SK-N-SH (cell line): Measurements from ENCODE around the gene H1-8. TPM values are rescaled to one million over a fixed set of nuclear protein-coding genes. Genes with fewer than 3 reads are reported as not detected.

ENCODE experiments used
- CTCF ChIA-PET: fragments of 300-600, 350-600 bp; formaldehyde crosslinking; extraction: SDS; loops from one replicate; lab custom pipeline; 2021; lab: Yijun Ruan, JAX
- POLR2A ChIA-PET: fragments of 350-600 bp; sonication (Branson Sonifier 250); formaldehyde crosslinking; extraction: SDS; loops from one replicate; lab custom pipeline; 2020; ENCODE audit warnings: antibody characterized with exemption, inconsistent platforms; lab: Yijun Ruan, JAX
- DNase-seq: peaks from one replicate; pipeline ENCODE4 v3.0.0; 2012
- H2AFZ ChIP-seq: fragments of 200-600 bp; sonication (generic); 2 replicates; pipeline ENCODE4 v1.8.1; 2016; ENCODE audit warnings: antibody characterized with exemption, mild to moderate bottlenecking, low read depth
- H3F3A ChIP-seq: fragments of 200-600 bp; sonication (generic); replicated peaks from 2 replicates; pipeline ENCODE3; 2016; ENCODE audit warnings: antibody characterized with exemption, mild to moderate bottlenecking; ENCODE audit not compliant: insufficient read depth
- H3K27ac ChIP-seq, 2 experiments: fragments of 200-500 bp in 1 of 2; fragments of 200-600 bp in 1 of 2; sonication (Bioruptor generic) in 1 of 2; sonication (generic), shearing (Covaris generic) in 1 of 2; 2 replicates each; pipeline versions ENCODE4 v1.5.1 to v1.6.1; 2014 to 2016; ENCODE audit warnings: low read depth in 2 of 2, inconsistent platforms in 1 of 2, low read length in 1 of 2, mild to moderate bottlenecking in 1 of 2, mixed read lengths in 1 of 2
- H3K27me3 ChIP-seq: fragments of 200-600 bp; sonication (generic), shearing (Covaris generic); 2 replicates; pipeline ENCODE4 v1.6.1; 2016; ENCODE audit warnings: mixed run types; ENCODE audit not compliant: insufficient read depth
- H3K36me3 ChIP-seq, 2 experiments: fragments of 200-500 bp in 1 of 2; fragments of 200-600 bp in 1 of 2; sonication (Bioruptor generic) in 1 of 2; sonication (generic) in 1 of 2; replicated peaks in 1 of 2; 2 replicates each; pipeline versions ENCODE3 to v1.5.1; 2014 to 2016; ENCODE audit warnings: low read length in 1 of 2, mild to moderate bottlenecking in 1 of 2; ENCODE audit not compliant: insufficient read depth in 2 of 2, control insufficient read depth in 1 of 2
- H3K4me1 ChIP-seq, 2 experiments: fragments of 200-500 bp in 1 of 2; fragments of 200-600 bp in 1 of 2; sonication (Bioruptor generic) in 1 of 2; sonication (generic), shearing (Covaris generic) in 1 of 2; 2 replicates each; pipeline versions ENCODE4 v1.5.1 to v1.6.1; 2014 to 2016; ENCODE audit warnings: low read depth in 1 of 2, low read length in 1 of 2, mixed run types in 1 of 2; ENCODE audit not compliant: insufficient read depth in 2 of 2, control insufficient read depth in 1 of 2
- H3K4me2 ChIP-seq: fragments of 200-600 bp; sonication (generic), shearing (Covaris generic); 2 replicates; pipeline ENCODE4 v1.6.1; 2017; ENCODE audit warnings: mixed run types
- H3K4me3 ChIP-seq, 2 experiments: fragments of 200-500 bp in 1 of 2; fragments of 200-600 bp in 1 of 2; sonication (Bioruptor generic) in 1 of 2; sonication (generic), shearing (Covaris generic) in 1 of 2; 2 replicates each; pipeline versions ENCODE4 v1.5.1 to v1.8.1; 2014 to 2016; ENCODE audit warnings: low read depth in 2 of 2, inconsistent platforms in 1 of 2, low read length in 1 of 2, mild to moderate bottlenecking in 1 of 2, mixed read lengths in 1 of 2, moderate library complexity in 1 of 2
- H3K79me2 ChIP-seq: fragments of 200-600 bp; sonication (generic); 2 replicates; pipeline ENCODE4 v1.8.1; 2017; ENCODE audit warnings: mild to moderate bottlenecking; ENCODE audit not compliant: insufficient read depth
- H3K9ac ChIP-seq: fragments of 200-600 bp; sonication (generic); 2 replicates; pipeline ENCODE4 v1.6.1; 2017; ENCODE audit warnings: mixed run types
- H3K9me2 ChIP-seq: fragments of 200-600 bp; sonication (generic); 2 replicates; pipeline ENCODE4 v1.6.1; 2017; ENCODE audit warnings: mixed run types
- H3K9me3 ChIP-seq: fragments of 200-600 bp; sonication (generic); 2 replicates; pipeline ENCODE4 v1.6.1; 2017; ENCODE audit warnings: mixed run types, mild to moderate bottlenecking, moderate library complexity
- H4K20me1 ChIP-seq: fragments of 200-600 bp; sonication (generic); 2 replicates; pipeline ENCODE4 v1.6.1; 2017; ENCODE audit warnings: mild to moderate bottlenecking, mixed run types; ENCODE audit not compliant: insufficient read depth
- ELF1 ChIP-seq: IDR thresholded peaks from 2 replicates; pipeline ENCODE4 v1.4.0; 2012
- EP300 ChIP-seq, 2 experiments: IDR thresholded peaks; 2 replicates each; pipeline versions ENCODE4 v1.4.0 to v1.6.1; 2012; ENCODE audit warnings: borderline replicate concordance in 1 of 2, low read depth in 1 of 2, low read length in 1 of 2
- FOSL2 ChIP-seq: IDR thresholded peaks from 2 replicates; pipeline ENCODE4 v1.4.0; 2012; ENCODE audit warnings: low read depth, mild to moderate bottlenecking, moderate library complexity, borderline replicate concordance
- JUND ChIP-seq: IDR thresholded peaks from 2 replicates; pipeline ENCODE4 v1.4.0; 2012
- MEF2A ChIP-seq: IDR thresholded peaks from 2 replicates; pipeline ENCODE4 v1.4.0; 2012; ENCODE audit warnings: low read depth, borderline replicate concordance
- MXI1 ChIP-seq: IDR thresholded peaks from 2 replicates; pipeline ENCODE4 v1.6.1; 2012; ENCODE audit warnings: mild to moderate bottlenecking, low read depth, low read length, improper control_type of control experiment
- NFIC ChIP-seq: IDR thresholded peaks from 2 replicates; pipeline ENCODE4 v1.4.0; 2012; ENCODE audit warnings: borderline replicate concordance
- NRF1 ChIP-seq: IDR thresholded peaks from 2 replicates; pipeline ENCODE4 v1.6.1; 2012; ENCODE audit warnings: low read depth, mild to moderate bottlenecking, low read length
- RAD21 ChIP-seq: IDR thresholded peaks from 2 replicates; pipeline ENCODE4 v1.6.1; 2012; ENCODE audit warnings: mild to moderate bottlenecking, low read length
- RCOR1 ChIP-seq: fragments of 150-350 bp; IDR thresholded peaks from 2 replicates; pipeline ENCODE4 v1.6.1; 2017; ENCODE audit warnings: antibody characterized with exemption, low read length
- RFX5 ChIP-seq: IDR thresholded peaks from 2 replicates; pipeline ENCODE4 v1.6.1; 2012; ENCODE audit warnings: mild to moderate bottlenecking, improper control_type of control experiment, low read length
- RXRA ChIP-seq: IDR thresholded peaks from 2 replicates; pipeline ENCODE4 v1.4.0; 2012; ENCODE audit warnings: low read depth, mild to moderate bottlenecking, borderline replicate concordance
- SIN3A ChIP-seq: IDR thresholded peaks from 2 replicates; pipeline ENCODE4 v1.6.1; 2012; ENCODE audit warnings: low read depth, mild to moderate bottlenecking, low read length, moderate library complexity, borderline replicate concordance
- SMC3 ChIP-seq: IDR thresholded peaks from 2 replicates; pipeline ENCODE4 v1.6.1; 2012; ENCODE audit warnings: low read depth, low read length, improper control_type of control experiment
- TAF1 ChIP-seq: IDR thresholded peaks from 2 replicates; pipeline ENCODE4 v1.6.1; 2012; ENCODE audit warnings: low read depth, mild to moderate bottlenecking, low read length, moderate library complexity, borderline replicate concordance
- TEAD4 ChIP-seq: IDR thresholded peaks from 2 replicates; pipeline ENCODE4 v1.4.0; 2012; ENCODE audit warnings: mild to moderate bottlenecking, borderline replicate concordance; ENCODE audit not compliant: insufficient read depth
- YY1 ChIP-seq: IDR thresholded peaks from 2 replicates; pipeline ENCODE4 v1.4.0; 2012; ENCODE audit warnings: low read depth, mild to moderate bottlenecking
- WGBS: methylation state at CpG from one replicate; pipeline ENCODE4 v1.1.6; 2017; ENCODE audit warnings: low lambda C conversion rate; 5-methylcytosine and 5-hydroxymethylcytosine counted together
- polyA plus RNA-seq, 3 experiments: library from polyadenylated mRNA; depleted of rRNA; stranded (reverse); fragments of >200 nt; gene quantifications; 2 replicates each; pipeline ENCODE4 v1.2.3, GENCODE V29; 2012
- TF ChIP-seq, protein P1 (sequence below): fragments of 150-350 bp; IDR thresholded peaks from 2 replicates; pipeline ENCODE4 v1.6.1; 2016; ENCODE audit warnings: mild to moderate bottlenecking, low read depth, low read length
- TF ChIP-seq, protein P2 (sequence below): IDR thresholded peaks from 2 replicates; pipeline ENCODE4 v1.4.0; 2012; ENCODE audit warnings: low read depth, borderline replicate concordance
- TF ChIP-seq, protein P3 (sequence below): fragments of 150-350 bp; IDR thresholded peaks from 2 replicates; pipeline ENCODE4 v1.6.1; 2017; ENCODE audit warnings: antibody characterized with exemption, low read length, low read depth, borderline replicate concordance

H1-8 gene
- polyA plus RNA-seq, 1 of the 3 experiments (the other 2 are of a cell fraction): not detected

DNA sequence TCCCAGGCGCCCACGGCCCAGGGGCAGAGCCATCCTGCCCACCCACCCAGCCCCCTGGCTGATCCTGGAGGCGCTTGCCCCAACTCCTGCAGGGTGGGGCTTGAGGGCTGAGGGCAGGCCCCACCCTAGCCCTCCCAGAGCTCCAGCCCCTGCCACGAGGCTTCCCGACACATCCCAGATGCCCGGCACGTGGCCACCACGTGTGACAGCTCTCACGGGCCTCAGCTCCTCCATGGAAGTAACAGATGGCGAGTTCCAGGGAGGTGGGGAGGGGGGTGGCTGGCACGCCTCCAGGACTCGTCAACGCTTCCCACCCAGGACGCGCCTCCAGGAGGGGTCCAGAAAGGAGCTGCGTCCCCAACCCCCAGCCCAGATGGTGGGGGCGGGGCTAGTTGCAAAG is 34.4 kb downstream of the H1-8 start:
- Histone ChIP-seq H3K27me3 (no peaks in the 10 kb centered on the region), H3K9me2 (no peaks in the 10 kb centered on the region), H3K4me2 (no peak overlapping the region), H3K36me3 (no peaks in the 10 kb centered on the region), H2AFZ (no peak overlapping the region), H3K79me2 (no peaks in the 10 kb centered on the region), H3K4me3 (no peak overlapping the region), H3K9me3 (no peaks in the 10 kb centered on the region), H3K9ac (no peak overlapping the region), H3K27ac (no peak overlapping the region; a peak in 1 of 4 replicates), H3F3A (no peaks in the 10 kb centered on the region), H4K20me1 (no peaks in the 10 kb centered on the region), H3K4me1 (peaks cover 0 to 10% of the 10 kb centered on the region in 2 experiments; a peak in 1 of 4 replicates)
- DNase-seq: peak; percentile 77
- 72% methylated on average over 12 of the region's 17 CpGs for WGBS
- ChIA-PET CTCF (interaction anchor here (0.9 to 1.2 kb wide), 2 partner anchors 11 to 71 kb away, joined by 3 read pairs; no protein-coding TSS in a partner anchor), POLR2A (no interaction called here)
- TF ChIP-seq ELF1: no peak
- TF ChIP-seq, protein P1, sequence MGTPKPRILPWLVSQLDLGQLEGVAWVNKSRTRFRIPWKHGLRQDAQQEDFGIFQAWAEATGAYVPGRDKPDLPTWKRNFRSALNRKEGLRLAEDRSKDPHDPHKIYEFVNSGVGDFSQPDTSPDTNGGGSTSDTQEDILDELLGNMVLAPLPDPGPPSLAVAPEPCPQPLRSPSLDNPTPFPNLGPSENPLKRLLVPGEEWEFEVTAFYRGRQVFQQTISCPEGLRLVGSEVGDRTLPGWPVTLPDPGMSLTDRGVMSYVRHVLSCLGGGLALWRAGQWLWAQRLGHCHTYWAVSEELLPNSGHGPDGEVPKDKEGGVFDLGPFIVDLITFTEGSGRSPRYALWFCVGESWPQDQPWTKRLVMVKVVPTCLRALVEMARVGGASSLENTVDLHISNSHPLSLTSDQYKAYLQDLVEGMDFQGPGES: no peak
- no peak for TF ChIP-seq YY1
- TF ChIP-seq, protein P2, sequence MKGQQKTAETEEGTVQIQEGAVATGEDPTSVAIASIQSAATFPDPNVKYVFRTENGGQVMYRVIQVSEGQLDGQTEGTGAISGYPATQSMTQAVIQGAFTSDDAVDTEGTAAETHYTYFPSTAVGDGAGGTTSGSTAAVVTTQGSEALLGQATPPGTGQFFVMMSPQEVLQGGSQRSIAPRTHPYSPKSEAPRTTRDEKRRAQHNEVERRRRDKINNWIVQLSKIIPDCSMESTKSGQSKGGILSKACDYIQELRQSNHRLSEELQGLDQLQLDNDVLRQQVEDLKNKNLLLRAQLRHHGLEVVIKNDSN: no peak
- TF ChIP-seq RXRA: no peak
- TF ChIP-seq EP300 (IDR thresholded peaks at IDR 0.05; ENCODE audit: borderline replicate concordance in 1 of 2, low read depth in 1 of 2, low read length in 1 of 2): no peak
- TF ChIP-seq TAF1: no peak
- TF ChIP-seq JUND: no peak
- no peak for TF ChIP-seq FOSL2
- no peak; the same call in 1 of the 2 replicates for TF ChIP-seq MXI1
- TF ChIP-seq RAD21: no peak
- no peak for TF ChIP-seq SIN3A
- no peak for TF ChIP-seq NRF1
- TF ChIP-seq RCOR1: no peak
- TF ChIP-seq, protein P3, sequence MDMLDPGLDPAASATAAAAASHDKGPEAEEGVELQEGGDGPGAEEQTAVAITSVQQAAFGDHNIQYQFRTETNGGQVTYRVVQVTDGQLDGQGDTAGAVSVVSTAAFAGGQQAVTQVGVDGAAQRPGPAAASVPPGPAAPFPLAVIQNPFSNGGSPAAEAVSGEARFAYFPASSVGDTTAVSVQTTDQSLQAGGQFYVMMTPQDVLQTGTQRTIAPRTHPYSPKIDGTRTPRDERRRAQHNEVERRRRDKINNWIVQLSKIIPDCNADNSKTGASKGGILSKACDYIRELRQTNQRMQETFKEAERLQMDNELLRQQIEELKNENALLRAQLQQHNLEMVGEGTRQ: no peak
- no peak for TF ChIP-seq MEF2A
- no peak for TF ChIP-seq SMC3
- TF ChIP-seq TEAD4: no peak
- TF ChIP-seq RFX5: no peak
- no peak for TF ChIP-seq NFIC
